Measurements from ENCODE around the gene DRAXIN.

The DRAXIN gene

DNA sequence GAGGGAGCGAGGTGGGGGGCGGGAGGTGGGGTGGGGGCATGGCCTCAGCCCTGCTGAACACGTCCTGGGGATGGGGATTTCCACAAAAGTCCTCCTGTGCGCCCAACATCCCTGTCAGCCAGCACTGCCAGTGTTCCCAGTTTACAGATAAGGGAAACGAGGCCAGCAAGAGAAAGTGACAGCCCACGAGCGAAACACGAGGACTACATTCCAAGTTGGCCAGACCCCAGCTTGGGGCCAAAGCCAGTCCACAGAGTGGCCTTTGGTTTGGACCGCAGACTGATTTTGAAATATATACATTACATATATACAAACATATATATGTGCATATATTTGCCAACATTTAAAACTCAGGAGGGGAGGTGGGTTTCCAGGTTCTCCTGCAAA lies 42.3 kb upstream of the DRAXIN start:
- no peaks in the 10 kb centered on the region for H3K36me3 ChIP-seq
- no peak for DNase-seq
- H3K4me3 ChIP-seq = no peak overlapping the region
- TF ChIP-seq, protein P1, sequence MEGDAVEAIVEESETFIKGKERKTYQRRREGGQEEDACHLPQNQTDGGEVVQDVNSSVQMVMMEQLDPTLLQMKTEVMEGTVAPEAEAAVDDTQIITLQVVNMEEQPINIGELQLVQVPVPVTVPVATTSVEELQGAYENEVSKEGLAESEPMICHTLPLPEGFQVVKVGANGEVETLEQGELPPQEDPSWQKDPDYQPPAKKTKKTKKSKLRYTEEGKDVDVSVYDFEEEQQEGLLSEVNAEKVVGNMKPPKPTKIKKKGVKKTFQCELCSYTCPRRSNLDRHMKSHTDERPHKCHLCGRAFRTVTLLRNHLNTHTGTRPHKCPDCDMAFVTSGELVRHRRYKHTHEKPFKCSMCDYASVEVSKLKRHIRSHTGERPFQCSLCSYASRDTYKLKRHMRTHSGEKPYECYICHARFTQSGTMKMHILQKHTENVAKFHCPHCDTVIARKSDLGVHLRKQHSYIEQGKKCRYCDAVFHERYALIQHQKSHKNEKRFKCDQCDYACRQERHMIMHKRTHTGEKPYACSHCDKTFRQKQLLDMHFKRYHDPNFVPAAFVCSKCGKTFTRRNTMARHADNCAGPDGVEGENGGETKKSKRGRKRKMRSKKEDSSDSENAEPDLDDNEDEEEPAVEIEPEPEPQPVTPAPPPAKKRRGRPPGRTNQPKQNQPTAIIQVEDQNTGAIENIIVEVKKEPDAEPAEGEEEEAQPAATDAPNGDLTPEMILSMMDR (IDR thresholded peaks at IDR 0.05) = no peak
- peaks cover 0 to 48% of the 10 kb centered on the region in 2 donors for H3K27me3 ChIP-seq
- peaks cover 0 to 44% (median 27%) of the 10 kb centered on the region in 4 donors for H3K4me1 ChIP-seq
- H3K9me3 ChIP-seq = no peaks in the 10 kb centered on the region
- intact Hi-C loops (cut with DNase I; ENCODE audit: low total_unique reads) = loop anchor here (5.0 kb wide), 1 partner anchor 607 kb away; no protein-coding TSS in a partner anchor
- no peak overlapping the region for H3K27ac ChIP-seq

DNA sequence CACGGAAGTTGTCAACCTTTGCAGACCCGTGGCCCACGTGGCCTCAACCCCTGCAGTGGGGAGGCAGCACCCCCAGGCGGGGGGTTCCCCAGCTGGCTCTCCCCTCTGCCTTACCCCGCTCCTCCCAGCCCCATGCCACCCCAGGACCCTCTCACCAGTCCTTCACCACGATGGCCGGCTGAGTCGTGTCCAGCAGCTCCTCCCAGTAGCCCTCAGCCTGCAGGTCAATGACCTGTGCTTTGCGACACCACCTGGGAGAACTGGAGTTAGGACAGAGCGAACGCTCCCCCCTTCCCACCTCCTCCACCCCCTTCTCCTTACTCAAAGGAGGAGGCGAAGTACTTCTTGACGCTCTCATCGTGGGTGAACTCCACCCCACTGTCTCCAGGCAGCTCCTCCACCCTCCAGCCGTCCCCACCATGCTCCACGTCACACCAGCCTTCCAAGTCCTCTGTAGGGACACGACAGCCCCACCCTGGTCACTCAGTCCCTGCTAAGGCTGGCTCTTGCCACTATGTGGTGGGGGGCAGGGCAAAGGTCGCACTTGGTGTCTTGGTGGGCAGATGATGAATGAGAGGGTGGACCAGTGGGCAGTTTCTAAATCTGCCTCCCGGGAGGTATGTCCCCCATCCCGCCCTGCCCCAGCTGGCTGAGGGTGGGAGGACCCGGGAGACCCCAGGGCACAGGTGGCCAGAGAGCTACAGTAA lies 41.7 kb upstream of the DRAXIN start:
- Histone ChIP-seq H3K36me3 (no peaks in the 10 kb centered on the region), H3K9me3 (no peaks in the 10 kb centered on the region), H3K4me1 (peaks cover 0 to 47% (median 31%) of the 10 kb centered on the region in 4 donors), H3K27ac (no peak overlapping the region), H3K4me3 (no peak overlapping the region), H3K27me3 (peaks cover 0 to 48% of the 10 kb centered on the region in 2 donors)
- DNase-seq = no peak
- TF ChIP-seq, protein P1 (IDR thresholded peaks at IDR 0.05) = no peak
- intact Hi-C loops (cut with DNase I; ENCODE audit: low total_unique reads) = loop anchor here (2.0 to 10.0 kb wide), 3 partner anchors 69 to 607 kb away; partner anchors contain the start of genes CLCN6 and MTHFR

DNA sequence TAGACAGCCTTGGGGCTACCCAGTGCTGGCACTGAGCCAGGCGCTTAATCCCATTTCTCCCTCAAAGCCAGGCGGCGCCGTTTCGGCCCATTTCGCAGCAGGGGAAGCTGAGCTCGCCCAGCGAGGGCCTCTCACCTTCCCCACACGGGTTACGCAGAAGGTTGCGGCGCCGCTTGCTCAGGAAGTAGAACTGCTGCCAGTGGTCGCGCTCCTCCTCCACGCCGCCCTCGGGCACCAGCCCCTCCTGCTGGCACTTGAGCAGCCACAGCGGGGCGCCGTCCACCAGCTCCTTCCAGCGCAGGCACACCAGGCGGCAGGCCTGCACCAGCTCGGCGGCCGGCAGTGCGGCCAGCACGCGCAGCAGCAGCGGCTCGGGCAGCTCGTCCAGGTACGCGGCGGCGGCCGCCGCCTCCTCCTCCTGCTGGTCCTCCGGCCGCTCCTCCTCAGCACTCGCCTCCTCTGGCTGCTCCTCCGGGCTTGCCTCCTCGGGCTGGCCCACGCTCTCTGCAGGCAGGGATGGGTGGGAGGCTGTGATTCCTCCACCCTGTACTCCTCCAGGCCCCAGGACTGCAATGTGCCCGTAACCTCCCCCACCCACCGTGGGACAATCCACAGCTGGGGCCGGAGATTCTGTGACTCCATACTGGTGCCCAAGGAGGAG lies 41.0 kb upstream of the DRAXIN start:
- Histone ChIP-seq H3K4me1 (peaks cover 0 to 54% (median 38%) of the 10 kb centered on the region in 4 donors), H3K4me3 (peak overlapping the region in 1 of 2 donors; percentile 29), H3K36me3 (no peaks in the 10 kb centered on the region), H3K27me3 (peaks cover 0 to 48% of the 10 kb centered on the region in 2 donors), H3K27ac (no peak overlapping the region), H3K9me3 (no peaks in the 10 kb centered on the region)
- intact Hi-C loops (cut with DNase I; ENCODE audit: low total_unique reads) = loop anchor here (2.0 to 10.0 kb wide), 2 partner anchors 68 to 154 kb away; partner anchors contain the start of genes CLCN6 and MTHFR
- TF ChIP-seq, protein P1 (IDR thresholded peaks at IDR 0.05) = peak; percentile 60 to 70
- peak; percentile 68 to 79 for DNase-seq

DNA sequence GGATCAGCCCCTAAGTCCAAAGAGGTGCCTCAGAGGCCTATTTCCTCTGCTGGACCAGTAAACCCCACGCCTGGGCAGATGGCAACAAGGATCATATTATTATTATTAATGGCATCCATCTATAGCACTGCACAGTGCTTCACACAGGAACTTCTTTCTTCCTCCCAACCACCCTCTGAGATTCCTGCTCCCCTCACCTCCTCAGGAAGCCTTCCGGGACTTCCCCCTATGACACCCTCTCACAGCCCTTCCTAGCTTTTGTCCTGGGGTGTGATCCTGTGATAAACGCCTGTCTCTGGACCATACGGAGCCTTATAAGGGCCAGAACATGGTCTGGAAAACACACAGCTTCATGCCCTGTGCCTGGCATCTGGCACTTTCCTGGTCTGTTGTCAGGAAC lies 40.5 kb upstream of the DRAXIN start:
- intact Hi-C loops (cut with DNase I; ENCODE audit: low total_unique reads) = loop anchor here (2.0 to 10.0 kb wide), 2 partner anchors 68 to 154 kb away; partner anchors contain the start of genes CLCN6 and MTHFR
- no peak overlapping the region for H3K4me3 ChIP-seq
- H3K36me3 ChIP-seq = no peaks in the 10 kb centered on the region
- H3K27ac ChIP-seq = no peak overlapping the region
- TF ChIP-seq, protein P1 (IDR thresholded peaks at IDR 0.05) = no peak
- no peaks in the 10 kb centered on the region for H3K9me3 ChIP-seq
- H3K27me3 ChIP-seq = peaks cover 0 to 46% of the 10 kb centered on the region in 2 donors
- peaks cover 0 to 60% (median 42%) of the 10 kb centered on the region in 4 donors for H3K4me1 ChIP-seq
- no peak for DNase-seq

DNA sequence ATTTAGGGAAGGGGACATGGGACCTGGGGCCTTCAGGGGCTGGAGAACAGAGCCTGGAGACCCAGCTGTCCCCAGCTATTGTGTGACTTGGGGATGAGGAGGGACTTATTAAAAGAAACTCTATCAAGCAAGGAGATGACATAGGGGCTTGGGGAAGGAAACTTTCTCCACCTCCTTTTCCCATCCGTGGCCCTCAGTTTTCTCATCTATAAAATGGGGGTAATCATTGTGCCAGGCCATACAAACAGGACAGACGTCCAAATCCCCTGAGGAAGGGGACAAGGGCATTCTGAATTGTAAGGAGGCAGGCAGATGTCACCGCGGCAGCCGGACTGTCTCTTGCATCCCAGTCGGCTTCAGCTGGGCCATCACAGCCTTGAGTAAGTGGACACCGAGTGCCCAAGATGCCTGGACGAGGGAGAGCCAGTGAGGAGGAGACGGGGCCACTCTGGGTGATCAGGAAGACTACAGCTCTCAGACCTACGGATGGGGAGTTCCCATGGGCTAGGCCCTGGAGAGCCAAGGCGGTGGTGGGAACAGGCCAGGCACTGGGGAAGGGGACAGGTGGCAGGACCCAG lies 39.2 kb upstream of the DRAXIN start:
- no peaks in the 10 kb centered on the region for H3K36me3 ChIP-seq
- H3K4me3 ChIP-seq = no peak overlapping the region
- no peak overlapping the region for H3K27ac ChIP-seq
- peaks cover 0 to 33% of the 10 kb centered on the region in 2 donors for H3K27me3 ChIP-seq
- intact Hi-C loops (cut with DNase I; ENCODE audit: low total_unique reads) = loop anchor here (10.0 kb wide), 1 partner anchor 153 kb away; the partner anchor contains the start of genes CLCN6 and MTHFR
- no peaks in the 10 kb centered on the region for H3K9me3 ChIP-seq
- TF ChIP-seq, protein P1 (IDR thresholded peaks at IDR 0.05) = no peak
- DNase-seq = no peak
- H3K4me1 ChIP-seq = peaks cover 0 to 60% (median 42%) of the 10 kb centered on the region in 4 donors
